T47D (cell line): Measurements from ENCODE around the gene NKAIN2.
A peak's percentile ranks its signal among the peaks of the same experiment; 100 is the strongest.
"Not testable (repeated sequence)": the region's sequence is repeated elsewhere in the genome, so short reads cannot be mapped to it uniquely, and the experiment has no call there.

Experiments used
- DNase-seq, 2 experiments: peaks; one replicate each; pipeline versions ENCODE4 v3.0.0 to v3.0.0-alpha.2; 2011 to 2012; ENCODE audit warnings: low read depth in 1 of 2, low spot score in 1 of 2
- JUND ChIP-seq: IDR thresholded peaks from 2 replicates; pipeline ENCODE4 v1.6.1; 2012; ENCODE audit warnings: low read depth
- in situ Hi-C: cut with HindIII; loops from 2 replicates; pipeline ENCODE4 v1.10.0; 2016; ENCODE audit warnings: low sequenced_read_pairs, low pct_unique_long_range_greater_than_20kb

NKAIN2 gene

DNA sequence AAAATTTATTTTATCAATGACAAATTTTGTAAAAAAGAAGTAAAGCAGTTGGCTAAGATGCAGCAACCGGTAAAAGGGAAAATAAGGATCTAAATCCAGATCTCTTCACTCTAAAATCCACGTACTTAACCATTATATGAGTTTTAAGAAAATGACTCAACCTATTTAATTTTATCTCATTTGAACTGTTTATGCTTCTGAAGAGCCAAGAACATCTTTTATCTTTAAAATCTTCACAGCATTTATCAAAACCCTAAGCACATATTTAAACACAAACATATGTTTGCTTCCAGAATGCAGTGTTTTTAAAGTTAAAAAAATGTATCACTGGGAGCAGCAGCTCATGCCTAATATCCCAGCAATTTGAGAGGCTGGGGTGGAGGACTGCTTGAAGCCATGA, 339.2 kb downstream of the NKAIN2 start:
- DNase-seq: no peak
- TF ChIP-seq JUND: no peak
- in situ Hi-C loops: no loop called here

DNA sequence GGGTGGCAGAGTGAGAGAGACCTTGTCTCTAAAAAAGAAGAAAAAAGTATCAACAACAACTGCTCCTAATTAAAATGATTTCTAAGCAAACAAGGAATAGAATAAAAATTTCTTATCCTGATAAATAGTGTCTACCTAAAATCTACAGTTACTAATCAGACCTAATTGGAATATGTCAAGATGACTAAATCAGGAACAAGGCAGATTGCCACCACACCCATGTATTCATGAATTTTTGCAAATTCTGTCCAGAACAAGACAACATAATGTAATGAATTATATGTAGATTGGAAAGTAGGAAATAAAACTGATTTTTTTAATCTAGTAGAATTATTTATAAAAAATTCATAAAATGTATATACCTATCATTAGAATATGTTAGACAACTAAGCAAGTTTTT, 339.8 kb downstream of the NKAIN2 start:
- no peak for DNase-seq
- TF ChIP-seq JUND: no peak
- in situ Hi-C loops: no loop called here

DNA sequence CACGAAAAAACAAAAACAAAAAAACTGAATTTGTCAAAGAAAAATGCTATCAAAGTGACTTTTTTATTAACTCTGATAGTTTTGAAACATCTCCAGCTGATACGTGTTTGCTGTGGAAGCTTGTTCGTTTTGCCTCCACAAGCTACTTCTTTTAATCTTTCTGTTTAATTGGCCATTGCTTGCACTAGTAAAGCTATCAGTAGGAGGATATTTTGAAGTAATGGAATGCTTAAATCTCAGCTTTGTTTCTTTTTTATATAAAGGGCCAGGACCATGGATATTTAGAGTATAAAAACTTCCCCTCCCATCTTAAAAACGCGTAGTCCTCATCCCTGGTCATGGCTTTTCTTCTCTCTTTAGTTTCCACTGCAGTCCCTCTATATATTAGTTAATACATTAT, 344.0 kb downstream of the NKAIN2 start:
- TF ChIP-seq JUND: no peak
- DNase-seq: no peak

GRCh38 chr6:124148236-124148957, 344.7 kb downstream of the NKAIN2 start:
- in situ Hi-C loops: no loop called here
- DNase-seq: no peak
- TF ChIP-seq JUND: no peak

More for the DNA sequence above, 344.0 kb downstream of the NKAIN2 start:
- in situ Hi-C loops: no loop called here

DNA sequence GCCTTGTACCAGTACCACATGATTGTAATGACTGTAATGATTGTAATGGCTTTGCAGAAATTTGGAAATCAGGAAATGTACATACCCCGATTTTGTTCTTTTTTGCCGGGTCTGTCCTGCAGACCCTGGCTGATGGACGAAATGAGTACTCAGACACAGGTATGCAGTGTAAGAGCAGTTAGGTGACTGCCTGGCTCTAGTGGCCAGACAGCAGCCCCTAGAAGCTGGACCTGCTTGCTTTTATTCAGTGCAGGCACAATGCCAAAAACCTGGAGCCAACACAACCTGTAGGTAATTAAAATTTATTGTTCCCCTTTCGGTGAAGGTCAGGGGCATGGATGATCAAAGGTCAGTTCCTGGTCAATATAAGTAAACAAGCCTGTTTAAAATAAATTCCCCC, 346.0 kb downstream of the NKAIN2 start:
- DNase-seq: no peak
- in situ Hi-C loops: no loop called here
- TF ChIP-seq JUND: no peak

GRCh38 chr6:124158024-124158423, 354.4 kb downstream of the NKAIN2 start:
- in situ Hi-C loops: no loop called here
- no peak for DNase-seq
- TF ChIP-seq JUND: no peak

- no peak for TF ChIP-seq JUND
- in situ Hi-C loops: no loop called here
- DNase-seq: no peak
These were observed 360.0 kb downstream of the NKAIN2 start for GRCh38 chr6:124163676-124164075.

GRCh38 chr6:124164343-124164742, 360.7 kb downstream of the NKAIN2 start:
- in situ Hi-C loops: no loop called here
- no peak for DNase-seq
- no peak for TF ChIP-seq JUND

DNA sequence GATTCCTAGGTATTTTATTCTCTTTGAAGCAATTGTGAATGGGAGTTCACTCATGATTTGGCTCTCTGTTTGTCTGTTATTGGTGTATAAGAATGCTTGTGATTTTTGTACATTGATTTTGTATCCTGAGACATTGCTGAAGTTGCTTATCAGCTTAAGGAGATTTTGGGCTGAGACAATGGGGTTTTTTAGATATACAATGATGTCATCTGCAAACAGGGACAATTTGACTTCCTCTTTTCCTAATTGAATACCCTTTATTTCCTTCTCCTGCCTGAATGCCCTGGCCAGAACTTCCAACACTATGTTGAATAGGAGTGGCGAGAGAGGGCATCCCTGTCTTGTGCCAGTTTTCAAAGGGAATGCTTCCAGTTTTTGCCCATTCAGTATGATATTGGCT, 363.6 kb downstream of the NKAIN2 start:
- DNase-seq, in situ Hi-C loops: not testable (repeated sequence)

- DNase-seq: peak; percentile 5 to 72
- in situ Hi-C loops: no loop called here
- no peak for TF ChIP-seq JUND
These were observed 386.6 kb downstream of the NKAIN2 start for GRCh38 chr6:124190256-124190655.

- DNase-seq: no peak
- no peak for TF ChIP-seq JUND
- in situ Hi-C loops: no loop called here
These were observed 389.5 kb downstream of the NKAIN2 start for GRCh38 chr6:124193132-124193531.

DNA sequence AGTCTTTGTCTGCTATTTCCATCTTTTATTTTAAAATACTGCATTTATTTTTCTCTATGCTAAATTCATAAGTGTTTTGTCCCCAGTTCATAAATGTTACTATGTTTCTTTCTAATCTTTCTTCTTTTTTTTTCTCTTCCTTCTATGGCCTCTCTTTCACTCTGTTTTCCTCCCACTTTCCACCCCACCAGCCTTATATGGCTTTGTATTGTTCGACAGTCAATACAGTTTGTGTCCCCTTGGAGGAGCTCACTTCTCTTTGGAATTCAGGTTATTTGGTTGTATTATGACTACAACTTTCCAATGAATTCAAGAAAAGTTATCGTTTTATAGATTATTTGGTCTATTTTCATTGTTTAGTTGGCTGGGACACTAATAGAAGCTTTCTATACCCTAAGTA, 393.5 kb downstream of the NKAIN2 start:
- DNase-seq: no peak
- in situ Hi-C loops: no loop called here
- no peak for TF ChIP-seq JUND

- TF ChIP-seq JUND: no peak
- in situ Hi-C loops: no loop called here
- no peak for DNase-seq
These were observed 395.6 kb downstream of the NKAIN2 start for GRCh38 chr6:124199286-124199685.

DNA sequence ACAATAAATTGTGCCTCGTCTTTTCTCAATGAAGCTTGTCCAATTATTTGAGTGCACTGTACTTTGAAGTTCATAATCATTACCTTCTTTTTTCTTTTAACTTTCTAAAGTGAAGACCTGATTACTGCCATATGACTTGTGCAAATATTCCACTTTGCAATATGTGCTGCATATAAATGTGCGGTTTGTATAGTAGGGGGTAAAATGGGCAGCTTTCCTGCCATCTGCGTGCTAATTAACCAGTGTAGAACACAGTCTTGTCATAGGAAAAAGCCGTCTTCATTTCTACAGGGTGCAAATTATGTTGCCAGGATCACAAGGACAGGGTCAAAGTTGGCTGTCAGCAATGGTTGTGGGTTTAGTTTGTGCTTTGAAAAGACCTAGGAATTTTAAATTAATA, 397.0 kb downstream of the NKAIN2 start:
- in situ Hi-C loops: no loop called here
- no peak for TF ChIP-seq JUND
- no peak for DNase-seq
